MM.1S (cell line): ENCODE data around the gene ACADL.
"Not testable (repeated sequence)": the region's sequence is repeated elsewhere in the genome, so short reads cannot be mapped to it uniquely, and the experiment has no call there.

Source experiments
- DNase-seq: peaks from one replicate; pipeline ENCODE4 v3.0.0-alpha.2; 2015
- H2AFZ ChIP-seq: fragments of 300-600 bp; sonication (generic); 2 replicates; pipeline ENCODE4 v1.6.0; 2016; ENCODE audit warnings: antibody characterized with exemption, low read length
- H3F3A ChIP-seq: fragments of 300-600 bp; sonication (generic); 2 replicates; pipeline ENCODE4 v1.6.1; 2016; ENCODE audit warnings: mild to moderate bottlenecking, antibody characterized with exemption, low read length, moderate library complexity, mixed read lengths; ENCODE audit not compliant: insufficient read depth
- H3K27ac ChIP-seq: fragments of 300-600 bp; sonication (generic); 2 replicates; pipeline ENCODE4 v1.5.1; 2016; ENCODE audit warnings: mild to moderate bottlenecking, low read length
- H3K27me3 ChIP-seq: fragments of 300-600 bp; sonication (generic); replicated peaks from 2 replicates; pipeline ENCODE4 v1.6.0; 2016; ENCODE audit warnings: low read length; ENCODE audit not compliant: insufficient read depth
- H3K36me3 ChIP-seq: fragments of 300-600 bp; sonication (generic); replicated peaks from 2 replicates; pipeline ENCODE4 v1.6.1; 2016; ENCODE audit warnings: mild to moderate bottlenecking, low read length, mixed read lengths; ENCODE audit not compliant: insufficient read depth
- H3K4me1 ChIP-seq: fragments of 300-600 bp; sonication (generic); 2 replicates; pipeline ENCODE4 v1.6.1; 2016; ENCODE audit warnings: low read length, mixed read lengths
- H3K4me2 ChIP-seq: fragments of 300-600 bp; sonication (generic); 2 replicates; pipeline ENCODE4 v1.6.0; 2016; ENCODE audit warnings: low read depth, low read length
- H3K4me3 ChIP-seq: fragments of 300-600 bp; sonication (generic); 2 replicates; pipeline ENCODE4 v1.5.1; 2016; ENCODE audit warnings: low read length, mixed read lengths
- H3K79me2 ChIP-seq: fragments of 300-600 bp; sonication (generic); 2 replicates; pipeline ENCODE4 v1.6.1; 2016; ENCODE audit warnings: mixed run types, low read length, mixed read lengths
- H3K9ac ChIP-seq: fragments of 300-600 bp; sonication (generic); 2 replicates; pipeline ENCODE4 v1.6.1; 2016; ENCODE audit warnings: low read length, mixed read lengths
- H3K9me2 ChIP-seq: fragments of 300-600 bp; sonication (generic); replicated peaks from 2 replicates; pipeline ENCODE4 v1.6.1; 2016; ENCODE audit warnings: mild to moderate bottlenecking, low read length, mixed read lengths; ENCODE audit not compliant: insufficient read depth
- H3K9me3 ChIP-seq: fragments of 300-600 bp; sonication (generic); replicated peaks from 2 replicates; pipeline ENCODE4 v1.6.1; 2016; ENCODE audit warnings: mild to moderate bottlenecking, low read length, mixed read lengths; ENCODE audit not compliant: insufficient read depth
- H4K20me1 ChIP-seq: fragments of 300-600 bp; sonication (generic); 2 replicates; pipeline ENCODE4 v1.6.1; 2016; ENCODE audit warnings: mild to moderate bottlenecking, low read length, moderate library complexity, mixed read lengths; ENCODE audit not compliant: insufficient read depth
- EZH2 ChIP-seq: fragments of 300-600 bp; sonication (generic); optimal IDR thresholded peaks from 2 replicates; pipeline ENCODE3; 2017; ENCODE audit warnings: low read depth, mild to moderate bottlenecking, antibody characterized with exemption, low read length, mixed read lengths
- EZH2phosphoT487 ChIP-seq: fragments of 300-600 bp; sonication (generic); IDR thresholded peaks from 2 replicates; pipeline ENCODE4 v1.6.1; 2018; ENCODE audit warnings: antibody characterized with exemption, low read length
- TF ChIP-seq, protein P1 (sequence below): fragments of 300-600 bp; sonication (generic); IDR thresholded peaks from 2 replicates; pipeline ENCODE4 v1.5.1; 2016; ENCODE audit warnings: antibody characterized with exemption, low read length, mixed read lengths

ACADL gene

DNA sequence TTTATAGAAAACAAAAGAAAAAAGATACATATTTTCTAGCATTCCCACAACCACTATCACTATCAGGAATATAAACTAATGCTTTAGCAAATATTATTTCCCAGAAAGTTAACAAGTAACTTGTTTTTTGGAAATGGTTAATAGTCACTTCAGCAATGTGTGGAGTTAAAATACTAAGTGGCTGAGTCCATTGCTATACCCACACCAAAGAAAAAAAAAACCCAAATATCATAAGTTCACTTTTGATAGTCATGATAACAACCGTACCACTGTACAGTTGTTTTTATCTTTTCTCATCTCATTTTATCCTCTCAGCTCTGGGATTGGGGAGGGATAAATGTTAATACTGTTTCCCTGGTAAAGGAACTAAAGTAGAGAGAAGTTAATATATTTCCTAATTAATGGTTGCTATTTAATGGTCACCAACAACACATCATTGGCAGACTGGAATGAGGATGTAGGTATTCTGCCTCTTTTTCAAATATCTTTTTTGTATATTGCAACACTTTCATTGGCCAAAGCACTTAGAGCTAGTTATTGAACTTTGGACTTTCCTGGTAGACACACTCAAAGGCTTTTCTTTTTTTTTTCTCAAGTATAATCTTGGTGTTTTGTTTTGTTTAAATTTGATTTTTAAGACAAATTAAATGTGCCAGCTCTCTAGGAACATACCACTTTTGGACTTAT lies 35.7 kb downstream of the ACADL start:
- Histone ChIP-seq H2AFZ (no peak overlapping the region), H3F3A (no peaks in the 10 kb centered on the region), H4K20me1 (no peaks in the 10 kb centered on the region), H3K4me3 (no peak overlapping the region), H3K36me3 (no peaks in the 10 kb centered on the region), H3K27ac (no peak overlapping the region), H3K9me3 (no peaks in the 10 kb centered on the region), H3K9me2 (no peaks in the 10 kb centered on the region), H3K27me3 (no peaks in the 10 kb centered on the region), H3K4me2 (no peak overlapping the region), H3K4me1 (no peaks in the 10 kb centered on the region), H3K9ac (no peak overlapping the region), H3K79me2 (no peaks in the 10 kb centered on the region)
- TF ChIP-seq, protein P1, sequence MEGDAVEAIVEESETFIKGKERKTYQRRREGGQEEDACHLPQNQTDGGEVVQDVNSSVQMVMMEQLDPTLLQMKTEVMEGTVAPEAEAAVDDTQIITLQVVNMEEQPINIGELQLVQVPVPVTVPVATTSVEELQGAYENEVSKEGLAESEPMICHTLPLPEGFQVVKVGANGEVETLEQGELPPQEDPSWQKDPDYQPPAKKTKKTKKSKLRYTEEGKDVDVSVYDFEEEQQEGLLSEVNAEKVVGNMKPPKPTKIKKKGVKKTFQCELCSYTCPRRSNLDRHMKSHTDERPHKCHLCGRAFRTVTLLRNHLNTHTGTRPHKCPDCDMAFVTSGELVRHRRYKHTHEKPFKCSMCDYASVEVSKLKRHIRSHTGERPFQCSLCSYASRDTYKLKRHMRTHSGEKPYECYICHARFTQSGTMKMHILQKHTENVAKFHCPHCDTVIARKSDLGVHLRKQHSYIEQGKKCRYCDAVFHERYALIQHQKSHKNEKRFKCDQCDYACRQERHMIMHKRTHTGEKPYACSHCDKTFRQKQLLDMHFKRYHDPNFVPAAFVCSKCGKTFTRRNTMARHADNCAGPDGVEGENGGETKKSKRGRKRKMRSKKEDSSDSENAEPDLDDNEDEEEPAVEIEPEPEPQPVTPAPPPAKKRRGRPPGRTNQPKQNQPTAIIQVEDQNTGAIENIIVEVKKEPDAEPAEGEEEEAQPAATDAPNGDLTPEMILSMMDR, result no peak
- TF ChIP-seq EZH2 (no peak), EZH2phosphoT487 (no peak)
- DNase-seq, result no peak

DNA sequence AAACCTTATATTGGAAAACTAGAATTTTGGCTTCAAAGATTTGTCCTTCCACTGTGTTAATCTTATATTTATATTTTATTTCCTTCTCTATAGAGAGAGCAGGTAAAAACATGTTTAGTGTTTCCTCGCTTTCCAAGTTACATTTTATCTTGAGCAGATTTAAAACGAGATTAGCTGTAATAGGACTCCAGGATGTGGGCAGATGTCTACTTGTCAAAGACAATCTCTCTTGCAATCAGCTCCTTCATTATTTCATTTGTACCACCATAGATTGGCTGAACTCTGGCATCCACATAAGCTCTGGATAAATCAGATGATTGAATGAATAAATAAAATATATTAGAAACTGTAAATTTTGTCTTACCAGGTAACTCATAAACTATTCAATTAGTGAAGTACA lies 36.5 kb downstream of the ACADL start:
- peaks cover 4% of the 10 kb centered on the region; the same call in 1 of the 2 replicates for H3K4me1 ChIP-seq
- H3K4me3 ChIP-seq, result no peak overlapping the region
- H3K27ac ChIP-seq, result no peak overlapping the region
- H3K27me3 ChIP-seq, result no peaks in the 10 kb centered on the region
- H3K9me2 ChIP-seq, result no peaks in the 10 kb centered on the region
- H2AFZ ChIP-seq, result no peak overlapping the region
- TF ChIP-seq, protein P1, result no peak
- TF ChIP-seq EZH2, result no peak
- no peak overlapping the region for H3K4me2 ChIP-seq
- H4K20me1 ChIP-seq, result no peaks in the 10 kb centered on the region
- no peaks in the 10 kb centered on the region for H3K9me3 ChIP-seq
- H3K9ac ChIP-seq, result no peak overlapping the region
- H3K79me2 ChIP-seq, result no peaks in the 10 kb centered on the region
- H3F3A ChIP-seq, result peaks cover under 1% of the 10 kb centered on the region; the same call in 1 of the 2 replicates
- H3K36me3 ChIP-seq, result no peaks in the 10 kb centered on the region
- no peak for DNase-seq

DNA sequence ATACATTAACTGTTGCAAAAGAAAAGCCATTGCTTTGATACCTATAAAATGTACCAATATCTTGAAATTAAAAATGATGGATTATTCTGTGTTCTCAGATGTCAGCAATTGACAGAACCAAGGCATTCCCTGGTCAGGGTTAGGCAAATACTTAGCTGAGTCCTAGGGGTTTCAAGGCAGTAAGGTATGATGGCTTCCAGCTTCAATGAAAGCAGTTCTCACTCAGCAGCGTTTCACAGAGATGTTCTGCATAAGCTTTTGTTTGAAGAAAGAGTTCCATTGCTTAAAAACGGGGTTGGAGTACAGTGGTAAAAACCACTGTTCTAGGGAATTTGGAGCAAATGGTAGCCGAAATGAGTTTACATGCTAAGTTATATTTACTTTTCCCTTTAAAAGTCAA lies 37.1 kb downstream of the ACADL start:
- Histone ChIP-seq H3K79me2 (no peaks in the 10 kb centered on the region), H3K9me3 (no peaks in the 10 kb centered on the region), H3K36me3 (no peaks in the 10 kb centered on the region), H3K9me2 (no peaks in the 10 kb centered on the region), H3K27ac (no peak overlapping the region), H3K4me2 (no peak overlapping the region), H3K4me1 (peaks cover 10% of the 10 kb centered on the region; the same call in 1 of the 2 replicates), H2AFZ (no peak overlapping the region), H3K4me3 (no peak overlapping the region), H4K20me1 (no peaks in the 10 kb centered on the region), H3K9ac (no peak overlapping the region), H3K27me3 (no peaks in the 10 kb centered on the region), H3F3A (peaks cover 6% of the 10 kb centered on the region; the same call in 1 of the 2 replicates)
- no peak for DNase-seq
- TF ChIP-seq, protein P1, result no peak
- TF ChIP-seq EZH2phosphoT487, result no peak
- no peak for TF ChIP-seq EZH2

DNA sequence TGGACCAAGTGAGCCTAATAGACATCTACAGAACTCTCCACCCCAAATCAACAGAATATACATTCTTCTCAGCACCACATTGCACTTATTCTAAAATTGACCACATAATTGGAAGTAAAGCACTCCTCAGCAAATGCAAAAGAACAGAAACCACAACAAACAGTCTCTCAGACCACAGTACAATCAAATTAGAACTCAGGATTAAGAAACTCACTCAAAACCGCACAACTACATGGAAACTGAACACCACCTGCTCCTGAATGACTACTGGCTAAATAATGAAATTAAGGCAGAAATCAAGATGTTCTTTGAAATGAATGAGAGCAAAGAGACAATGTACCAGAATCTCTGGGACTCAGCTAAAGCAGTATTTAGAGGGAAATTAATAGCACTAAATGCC lies 41.3 kb downstream of the ACADL start:
- not testable (repeated sequence) for H3K4me3 ChIP-seq, H3K27ac ChIP-seq, H2AFZ ChIP-seq, H3K9me2 ChIP-seq, H3K36me3 ChIP-seq, H3K9ac ChIP-seq, H3F3A ChIP-seq, H4K20me1 ChIP-seq, H3K9me3 ChIP-seq, H3K27me3 ChIP-seq, H3K4me2 ChIP-seq, H3K79me2 ChIP-seq
- peaks cover 24% of the 10 kb centered on the region for H3K4me1 ChIP-seq
- DNase-seq, result peak; percentile 81

DNA sequence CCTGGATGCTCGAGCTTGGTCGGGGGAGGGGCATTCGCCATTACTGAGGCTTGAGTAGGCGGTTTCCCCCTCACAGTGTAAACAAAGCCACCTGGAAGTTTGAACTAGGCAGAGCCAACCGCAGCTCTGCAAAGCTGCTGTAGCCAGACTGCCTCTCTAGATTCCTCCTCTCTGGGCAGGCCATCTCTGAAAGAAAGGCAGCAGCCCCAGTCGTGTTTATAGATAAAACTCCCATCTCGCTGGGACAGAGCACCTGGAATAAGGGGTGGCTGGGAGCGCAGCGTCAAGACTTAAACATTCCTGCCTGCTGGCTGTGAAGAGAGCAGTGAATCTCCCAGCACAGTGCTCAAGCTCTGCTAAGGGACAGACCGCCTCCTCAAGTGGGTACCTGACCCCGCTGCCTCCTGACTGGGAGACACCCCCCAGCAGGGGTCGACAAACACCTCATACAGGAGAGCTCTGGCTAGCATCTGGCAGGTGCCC lies 43.6 kb downstream of the ACADL start:
- DNase-seq, H3K4me3 ChIP-seq, H3K79me2 ChIP-seq, H3F3A ChIP-seq, H3K9me2 ChIP-seq, H3K27me3 ChIP-seq, H3K9ac ChIP-seq, H4K20me1 ChIP-seq, H3K4me2 ChIP-seq, H2AFZ ChIP-seq, H3K27ac ChIP-seq, H3K36me3 ChIP-seq, H3K9me3 ChIP-seq: not testable (repeated sequence)
- H3K4me1 ChIP-seq, result peaks cover 24% of the 10 kb centered on the region
